Activated naive CD4-positive, alpha-beta T cell treated with anti-CD3 and anti-CD28 coated beads, Interleukin-2, amount 50 U/mL, for 16 hours (primary cell): ENCODE data around the gene EFEMP1.

Experiments used
- DNase-seq: peaks from one replicate; pipeline ENCODE4 v3.0.0-alpha.2; 2020

EFEMP1 gene

DNA sequence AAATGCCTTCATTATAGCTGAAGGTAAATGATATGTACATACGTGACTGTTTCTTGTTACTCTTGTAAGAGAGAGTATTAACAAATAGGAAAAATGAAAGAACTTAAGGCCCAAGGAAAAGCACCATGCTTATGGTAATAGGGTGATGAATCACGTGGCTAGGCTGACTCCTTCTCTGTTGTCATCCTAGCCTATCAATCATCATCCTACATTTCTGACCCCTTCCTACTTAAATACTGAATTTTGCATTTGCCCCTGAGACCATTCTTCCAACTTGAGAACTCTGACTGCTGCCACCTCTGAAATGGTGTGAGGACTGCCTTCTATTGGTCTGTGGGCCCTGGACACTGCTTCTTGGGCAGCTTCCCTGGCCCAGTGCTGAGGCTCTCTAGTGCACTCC, 28.9 kb downstream of the EFEMP1 start:
- no peak for DNase-seq

DNA sequence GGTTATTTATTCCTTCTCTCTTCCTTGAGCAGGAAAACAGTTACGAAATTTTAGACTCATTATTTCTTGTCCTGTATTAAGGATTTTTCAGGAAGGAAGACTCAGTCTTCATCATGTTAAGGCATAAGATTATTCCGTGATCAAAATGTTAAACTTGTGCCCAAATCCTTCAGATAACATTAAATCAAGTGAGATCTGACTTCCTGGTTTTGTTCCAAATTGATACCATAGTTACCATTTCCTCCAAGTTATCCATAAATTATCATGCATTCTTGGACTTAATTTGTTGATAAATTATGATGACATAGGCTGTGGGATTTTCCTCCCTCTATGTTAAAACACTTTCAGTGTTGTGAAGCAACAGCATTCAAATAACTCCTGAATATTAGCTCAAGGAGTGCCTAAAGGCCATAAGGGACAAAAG, 31.9 kb downstream of the EFEMP1 start:
- no peak for DNase-seq

- no peak for DNase-seq
Observed at GRCh38 chr2:55888936-55889335, 34.6 kb downstream of the EFEMP1 start.

DNA sequence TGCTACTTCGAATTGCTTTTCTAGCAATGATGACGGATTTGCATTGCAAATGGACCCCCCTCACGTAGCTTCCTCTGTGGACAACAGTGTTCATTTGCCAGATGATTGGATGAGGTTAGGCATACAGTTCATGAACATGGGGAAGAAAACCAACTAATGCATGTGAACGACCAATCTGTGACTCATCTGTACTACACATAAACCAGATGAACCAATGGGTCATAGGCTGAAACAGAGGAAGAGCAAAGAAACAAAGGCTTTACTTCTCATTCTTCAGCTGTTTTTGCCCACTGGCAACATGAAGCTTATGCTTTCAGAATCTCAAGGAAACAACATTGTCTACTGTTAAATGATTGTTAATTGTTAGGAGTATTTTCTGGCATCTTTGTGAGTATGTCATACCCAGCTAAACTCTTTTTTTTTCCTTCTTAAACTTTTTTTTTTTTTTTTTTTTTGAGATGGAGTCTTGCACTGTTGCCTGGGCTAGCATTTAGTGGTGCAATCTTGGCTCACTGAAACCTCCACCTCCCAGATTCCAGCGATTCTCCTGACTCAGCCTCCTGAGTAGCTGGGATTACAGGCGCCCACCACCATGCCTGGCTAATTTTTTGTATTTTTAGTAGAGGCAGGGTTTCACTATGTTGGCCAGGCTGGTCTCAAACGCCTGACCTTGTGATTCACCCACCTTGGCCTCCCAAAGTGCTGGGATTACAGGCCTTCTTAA, 35.5 kb downstream of the EFEMP1 start:
- no peak for DNase-seq

DNA sequence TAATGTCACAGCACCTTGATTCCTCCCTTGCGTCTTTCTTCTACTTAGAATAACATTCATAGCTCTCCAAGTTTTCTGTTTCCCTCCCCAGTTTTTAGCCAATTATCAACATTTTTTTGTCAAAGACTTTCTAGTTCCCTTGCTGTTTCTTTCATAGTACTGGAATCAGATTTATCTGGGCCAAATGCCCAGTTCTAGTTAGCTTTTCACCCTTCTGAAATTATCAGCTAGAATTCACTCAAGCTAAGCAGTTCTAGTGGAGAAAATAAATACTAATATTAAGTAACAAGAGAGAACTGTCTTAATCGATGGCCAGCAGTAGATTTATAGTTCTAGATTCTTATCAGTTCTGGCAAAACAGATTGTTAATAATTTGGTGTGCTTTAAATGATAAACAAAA, 36.2 kb downstream of the EFEMP1 start:
- DNase-seq: no peak

DNA sequence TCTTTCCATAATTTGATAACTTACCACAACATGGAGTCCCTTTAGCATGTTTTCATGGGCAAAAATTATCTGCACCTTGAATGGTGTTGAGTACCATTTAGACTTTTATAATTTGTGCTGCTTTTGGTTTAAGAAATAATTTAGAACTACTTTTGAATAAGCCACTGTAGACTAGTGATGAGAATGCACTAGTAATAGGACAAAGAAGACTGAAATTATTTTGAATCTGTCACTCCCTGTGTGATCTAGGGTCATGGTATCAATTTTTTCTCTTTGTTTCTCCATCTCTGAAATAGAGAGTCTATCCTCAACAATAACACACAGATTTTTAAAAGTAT, 37.7 kb downstream of the EFEMP1 start:
- no peak for DNase-seq

DNA sequence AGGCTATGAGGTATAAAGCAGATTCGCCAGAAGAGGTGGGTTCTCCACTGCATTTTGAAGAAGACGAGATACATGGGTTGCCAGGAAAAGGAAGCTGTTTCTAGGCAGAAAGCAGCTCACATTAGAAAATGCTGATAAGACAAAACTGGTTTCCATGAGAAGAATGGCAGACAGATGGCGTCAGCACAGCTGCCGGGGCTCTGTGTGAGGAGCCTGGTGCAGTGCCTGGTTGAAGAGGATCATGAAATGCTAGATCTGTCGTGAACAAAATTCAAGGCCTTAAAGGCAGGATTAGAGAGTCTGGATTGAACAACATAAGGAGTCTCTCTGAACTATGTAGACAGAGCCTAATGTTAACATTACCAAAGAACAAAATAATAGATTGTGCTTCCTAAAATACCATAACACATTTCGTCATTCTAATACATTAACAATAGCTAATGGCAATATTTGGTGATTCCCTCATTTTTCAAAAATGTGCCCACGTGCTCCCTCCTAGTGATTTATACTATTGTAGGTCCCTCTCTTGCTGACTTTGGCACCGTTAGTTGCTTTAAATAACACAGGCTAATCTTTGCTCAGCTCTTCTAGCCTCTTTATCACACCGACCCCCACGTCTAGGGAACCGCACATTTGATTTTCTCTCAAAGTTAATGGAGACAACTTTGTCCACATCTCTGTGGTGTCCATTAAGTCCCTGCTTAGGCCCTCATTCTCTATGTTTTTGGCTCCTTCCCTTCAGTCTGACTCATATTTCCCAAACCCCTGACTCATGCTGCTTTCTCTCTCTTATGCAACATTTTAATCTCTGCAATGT, 38.2 kb downstream of the EFEMP1 start:
- no peak for DNase-seq

DNA sequence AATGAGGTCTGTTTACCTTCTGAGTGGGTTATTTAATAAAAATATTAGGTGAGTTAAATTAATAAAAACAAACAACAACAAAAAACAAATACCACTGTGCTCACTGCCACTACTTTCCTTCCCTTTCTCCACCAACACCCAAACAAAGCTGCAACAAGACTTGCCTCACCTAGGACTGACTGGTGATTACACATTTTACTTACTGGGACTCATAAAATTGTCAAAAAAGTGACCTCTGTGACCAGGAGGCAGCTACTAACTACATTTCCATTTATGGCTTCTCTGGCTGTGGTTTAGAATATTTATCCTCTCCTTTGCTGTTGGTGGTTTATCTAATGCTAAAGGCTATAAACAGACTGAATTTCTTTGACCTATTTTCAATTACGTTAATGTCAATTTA, 39.8 kb downstream of the EFEMP1 start:
- no peak for DNase-seq

DNA sequence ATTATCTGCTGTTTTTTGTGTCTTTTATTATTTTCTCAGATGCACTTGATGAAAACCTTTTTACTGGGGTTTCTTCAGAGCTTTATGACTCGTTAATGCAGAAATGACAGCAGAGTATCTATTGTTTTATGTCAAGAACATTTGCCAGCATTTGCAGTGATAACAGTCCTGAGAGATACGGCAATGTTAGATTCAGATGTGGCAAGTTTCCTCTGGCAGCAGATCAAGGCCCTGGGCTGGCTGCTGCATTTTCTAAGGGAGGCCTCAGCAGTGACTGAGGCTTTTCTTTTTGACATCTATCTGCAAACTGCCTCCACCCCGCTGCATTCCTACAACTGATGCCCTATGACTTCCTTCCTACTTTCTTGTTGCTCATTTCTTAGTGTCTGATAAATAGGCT, 40.2 kb downstream of the EFEMP1 start:
- DNase-seq: no peak

- DNase-seq: no peak
Observed at GRCh38 chr2:55882954-55883353, 40.6 kb downstream of the EFEMP1 start.

DNA sequence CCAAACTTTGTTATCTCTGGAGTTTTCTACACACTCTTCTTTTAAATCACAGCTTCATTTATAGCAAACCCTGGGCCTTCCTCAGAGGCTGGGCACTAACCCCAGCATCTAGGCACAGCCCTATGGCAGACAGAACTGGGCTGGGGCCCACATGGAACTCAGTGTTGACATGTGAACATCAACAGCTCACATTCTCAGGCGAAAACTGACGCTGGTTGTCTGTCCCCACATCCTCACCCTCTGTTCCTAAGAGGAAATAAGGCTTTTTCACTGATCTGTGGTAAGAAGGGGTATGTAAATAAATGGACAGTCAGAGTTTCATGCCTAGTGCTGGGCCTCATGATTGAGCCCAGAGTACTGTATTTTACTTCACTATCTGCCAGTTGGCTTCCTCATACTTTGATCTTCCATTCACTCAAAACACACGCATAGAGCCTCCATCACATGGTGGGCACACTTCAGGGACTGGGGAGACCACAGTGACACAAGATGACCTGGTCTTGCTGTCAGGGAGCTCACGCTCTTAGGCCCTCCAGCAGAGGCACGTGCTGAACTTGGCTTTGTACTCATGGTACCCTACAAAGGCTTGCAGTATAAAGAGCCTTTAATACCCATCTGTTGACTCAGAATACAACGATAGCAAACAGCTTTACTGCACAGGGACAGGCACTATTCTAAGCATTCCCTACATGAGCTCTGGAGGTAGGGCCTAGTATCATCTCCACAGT, 43.0 kb downstream of the EFEMP1 start:
- no peak for DNase-seq

- DNase-seq: no peak
Observed at GRCh38 chr2:55879976-55880375, 43.6 kb downstream of the EFEMP1 start.

- no peak for DNase-seq
Observed at GRCh38 chr2:55877087-55877436, 46.5 kb downstream of the EFEMP1 start.

DNA sequence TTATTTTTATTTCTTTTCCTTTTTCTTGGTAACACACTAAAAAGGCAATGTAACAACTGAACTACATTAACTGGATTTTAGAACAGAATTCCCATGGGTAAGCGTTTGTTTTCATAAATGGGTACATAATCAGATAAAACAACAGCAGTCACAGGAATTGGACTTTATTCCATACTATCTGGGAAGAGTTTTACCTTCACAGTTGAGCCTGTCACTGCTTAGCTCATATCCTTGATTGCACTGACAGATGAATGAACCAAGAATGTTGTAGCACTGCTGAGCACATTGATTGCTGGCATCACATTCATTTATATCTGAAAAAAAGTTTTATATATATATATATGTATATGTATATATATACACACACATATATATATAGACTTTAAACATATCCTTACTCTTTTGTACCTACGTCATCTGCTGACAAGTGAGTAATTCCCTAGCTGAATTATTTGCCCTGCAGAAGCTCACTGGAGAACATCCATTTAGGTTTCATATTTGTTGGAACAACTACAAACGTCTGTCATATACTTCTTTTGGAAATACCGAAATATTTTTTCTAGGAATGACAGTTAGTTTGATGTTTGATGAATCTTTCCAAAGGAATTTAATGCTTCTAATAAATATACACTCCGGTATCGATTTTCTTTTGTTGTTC, 47.0 kb downstream of the EFEMP1 start:
- DNase-seq: no peak

DNA sequence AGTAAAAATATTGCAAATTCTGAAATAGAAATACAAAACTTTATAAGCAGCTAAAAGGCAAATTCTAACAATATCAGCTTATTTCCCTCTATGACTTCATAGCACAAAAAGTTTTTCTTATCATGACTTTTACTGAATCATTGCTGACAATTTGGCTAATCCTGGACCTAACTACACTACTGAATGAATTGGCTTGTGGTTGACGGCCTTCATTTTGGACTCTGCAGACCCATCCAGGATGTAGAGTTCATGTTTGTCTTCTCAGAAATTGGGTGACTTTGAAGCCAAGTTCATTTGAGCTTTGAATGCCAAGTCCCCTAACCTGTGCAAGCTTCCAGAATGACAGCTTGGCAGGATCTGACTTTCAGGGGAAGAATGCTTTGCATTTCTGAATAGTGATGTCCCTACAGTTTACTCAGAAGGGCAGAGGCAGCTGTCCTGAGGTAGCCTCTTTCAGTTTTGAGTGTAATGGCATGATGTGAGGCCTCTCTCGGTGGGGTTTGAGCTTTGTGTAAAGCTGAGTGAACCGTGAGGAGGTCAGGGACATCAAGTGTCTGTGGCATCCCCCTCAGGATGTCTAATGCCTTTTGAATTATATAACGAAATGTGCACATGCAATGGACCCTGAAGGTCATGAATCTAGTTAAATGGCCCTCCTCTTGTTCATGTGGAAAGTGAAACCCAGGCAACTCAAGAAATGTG, 48.0 kb downstream of the EFEMP1 start:
- DNase-seq: no peak

- no peak for DNase-seq
Observed at GRCh38 chr2:55874338-55874737, 49.2 kb downstream of the EFEMP1 start.

- DNase-seq: no peak
Observed at GRCh38 chr2:55871637-55872036, 51.9 kb downstream of the EFEMP1 start.

- DNase-seq: no peak
Observed at GRCh38 chr2:55869637-55870325, 53.8 kb downstream of the EFEMP1 start.

GRCh38 chr2:55865096-55865835, 58.3 kb downstream of the EFEMP1 start:
- no peak for DNase-seq

- no peak for DNase-seq
Observed at GRCh38 chr2:55864351-55865084, 59.1 kb downstream of the EFEMP1 start.
